GM19372 (cell line): ENCODE measurements around the gene TSC22D3.
"Not testable (repeated sequence)": the region's sequence is repeated elsewhere in the genome, so short reads cannot be mapped to it uniquely, and the experiment has no call there.

Experiments
- ATAC-seq: cut with Tn5 transposase; IDR thresholded peaks from one replicate; pipeline ENCODE4 v1.9.1; 2021; ENCODE audit warnings: mild to moderate bottlenecking, low read depth, moderate library complexity; ENCODE audit not compliant: unreplicated experiment

TSC22D3 gene

DNA sequence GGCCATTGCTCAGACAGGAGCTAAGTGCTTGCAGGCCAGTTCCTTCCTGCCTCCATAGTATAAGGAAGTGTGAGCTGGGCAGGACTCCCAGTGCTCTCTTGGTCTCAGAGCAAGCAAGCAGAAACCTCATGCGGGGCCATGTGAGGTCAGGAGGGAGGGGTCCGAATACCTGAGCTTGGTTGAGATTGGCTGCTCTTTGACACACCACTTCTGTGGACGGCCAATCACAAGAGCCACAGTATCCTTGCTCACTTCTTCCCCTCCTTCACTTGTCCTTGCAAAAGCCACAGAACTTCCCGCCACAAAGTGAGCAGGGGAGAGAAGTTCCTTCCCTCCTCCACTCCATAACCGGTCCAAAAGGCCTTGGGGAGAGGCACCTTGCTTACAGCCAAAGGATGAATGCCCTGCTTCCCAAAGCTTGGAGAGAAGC lies 90.6 kb downstream of the TSC22D3 start:
- peak; percentile 87 for ATAC-seq

DNA sequence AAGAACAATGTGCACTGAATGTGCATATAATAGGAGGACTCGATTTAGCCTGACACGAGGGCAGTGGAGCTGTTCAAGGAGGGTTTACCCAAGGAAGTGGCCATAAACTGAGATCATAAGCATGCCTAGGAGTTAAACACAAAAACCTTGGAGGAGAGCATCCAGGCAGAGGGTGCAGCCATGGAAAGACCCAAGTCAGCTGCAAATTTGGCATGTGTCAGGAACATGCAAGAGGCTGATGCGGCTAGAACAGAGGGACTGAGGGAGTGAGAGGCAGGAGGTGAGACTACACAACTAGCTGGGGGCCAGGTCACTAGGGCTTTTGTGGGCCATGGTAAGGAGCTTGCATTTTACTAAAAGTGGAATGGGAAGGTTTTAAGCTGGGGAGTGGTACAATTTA lies 91.7 kb downstream of the TSC22D3 start:
- ATAC-seq, result no peak

DNA sequence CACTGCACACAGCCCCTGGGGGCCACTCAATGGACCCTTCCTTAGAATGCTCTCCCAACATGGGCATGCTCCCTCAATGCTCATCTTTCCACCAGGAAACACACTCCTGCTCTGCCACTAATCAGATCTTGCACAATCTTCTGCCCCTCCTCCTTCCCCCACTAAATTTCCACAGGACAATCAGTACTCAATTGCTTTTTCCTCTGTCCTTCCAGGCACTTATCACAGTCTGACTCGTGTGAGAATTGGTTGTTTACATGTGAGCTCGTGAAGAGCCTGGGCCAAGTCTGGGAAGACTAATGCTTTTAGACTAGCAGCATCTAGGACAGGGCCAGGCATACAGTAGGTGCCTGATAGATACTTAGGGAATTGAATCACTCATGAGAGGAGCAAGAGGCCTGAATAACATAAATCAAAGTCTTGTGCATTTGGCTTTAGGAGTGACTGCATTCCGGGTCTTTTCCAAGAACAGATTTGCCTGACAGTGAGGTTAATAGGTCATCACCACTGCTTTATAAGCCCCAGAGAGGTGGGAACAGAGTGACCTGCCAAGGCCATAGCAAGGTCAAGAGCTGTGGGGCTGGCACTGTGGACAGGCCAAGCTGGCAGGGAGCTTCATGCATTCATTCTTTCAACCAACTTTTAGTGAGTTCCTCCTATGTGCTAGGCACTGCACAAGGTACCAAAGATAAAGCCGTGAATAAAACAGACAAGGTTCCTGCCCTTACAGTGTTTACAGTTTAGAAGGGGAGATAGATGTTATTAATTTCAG lies 92.3 kb downstream of the TSC22D3 start:
- no peak for ATAC-seq

DNA sequence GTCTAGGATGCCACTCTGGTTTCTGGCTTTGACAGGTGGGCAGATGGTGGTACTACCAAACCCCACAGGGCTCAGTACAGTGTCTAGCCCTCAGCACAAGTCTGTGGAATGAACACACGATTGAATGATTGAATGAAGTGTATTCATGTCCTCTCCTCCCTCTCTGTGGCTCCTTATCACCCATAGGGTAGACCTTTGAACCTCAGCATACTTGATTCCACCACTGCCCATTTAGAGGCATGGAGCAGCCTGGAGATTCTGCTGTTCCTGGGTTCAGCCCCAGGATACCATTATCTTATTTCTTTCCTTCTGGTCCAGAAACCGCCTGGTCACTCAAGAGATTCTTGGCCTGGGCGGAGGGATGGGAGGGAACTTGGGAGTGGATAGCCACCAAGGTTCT lies 93.3 kb downstream of the TSC22D3 start:
- ATAC-seq, result no peak

DNA sequence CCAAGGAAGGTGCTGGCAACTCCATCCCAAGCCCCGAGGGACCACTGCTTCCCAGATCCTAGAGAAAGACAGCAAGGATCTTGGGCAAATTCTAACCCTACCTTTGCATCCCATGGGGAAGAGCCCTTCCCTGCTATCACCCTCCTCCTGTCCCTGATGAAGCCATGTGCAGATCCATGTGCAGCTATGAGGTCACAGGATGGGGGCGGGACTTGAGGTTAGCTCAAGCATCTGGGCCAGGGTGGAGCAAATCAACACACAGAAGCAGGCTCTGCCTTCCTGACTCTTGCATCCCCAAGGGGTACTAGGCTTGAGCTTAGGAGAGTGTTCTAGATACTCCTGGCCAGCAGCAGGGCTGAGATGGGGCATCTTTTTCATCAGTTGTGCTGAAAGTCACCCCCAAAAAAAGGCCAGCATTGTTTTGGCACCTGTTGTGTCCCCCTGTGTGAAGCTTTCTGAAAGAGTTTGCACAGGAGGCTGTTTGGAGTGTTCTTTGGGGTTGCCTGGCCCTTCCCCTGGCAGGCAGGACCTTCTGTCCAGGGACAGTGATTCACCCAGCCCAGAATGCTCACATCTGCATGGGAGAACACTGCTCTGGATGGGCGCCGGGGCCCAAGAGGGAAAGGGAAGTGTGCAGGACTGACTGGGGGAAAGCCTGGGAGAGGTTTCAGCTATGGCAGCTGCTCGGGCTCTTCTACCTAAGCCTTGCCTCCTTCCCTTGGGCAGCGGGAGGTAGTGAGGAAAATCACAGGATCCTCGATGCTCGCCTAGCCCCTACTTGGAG lies 96.4 kb downstream of the TSC22D3 start:
- ATAC-seq, result no peak

DNA sequence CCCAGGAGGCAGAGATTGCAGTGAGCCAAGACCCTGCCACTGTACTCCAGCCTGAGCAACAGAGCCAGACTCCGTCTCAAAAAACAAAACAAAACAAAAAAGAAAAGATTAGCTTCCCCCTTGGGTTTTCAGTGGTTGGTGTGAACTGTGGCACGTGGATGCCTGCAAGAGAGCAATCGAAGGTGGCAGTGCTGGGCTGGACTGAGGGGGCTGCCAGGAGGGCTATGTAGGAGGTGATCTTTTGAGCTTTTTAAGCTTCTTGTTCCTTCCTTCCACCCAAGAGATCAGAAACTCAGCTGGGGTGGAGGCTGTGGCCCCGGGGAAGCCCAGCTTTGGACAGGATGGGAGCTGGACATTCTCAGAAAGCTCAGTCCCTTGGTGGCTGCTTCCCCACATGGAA lies 97.7 kb downstream of the TSC22D3 start:
- no peak for ATAC-seq

DNA sequence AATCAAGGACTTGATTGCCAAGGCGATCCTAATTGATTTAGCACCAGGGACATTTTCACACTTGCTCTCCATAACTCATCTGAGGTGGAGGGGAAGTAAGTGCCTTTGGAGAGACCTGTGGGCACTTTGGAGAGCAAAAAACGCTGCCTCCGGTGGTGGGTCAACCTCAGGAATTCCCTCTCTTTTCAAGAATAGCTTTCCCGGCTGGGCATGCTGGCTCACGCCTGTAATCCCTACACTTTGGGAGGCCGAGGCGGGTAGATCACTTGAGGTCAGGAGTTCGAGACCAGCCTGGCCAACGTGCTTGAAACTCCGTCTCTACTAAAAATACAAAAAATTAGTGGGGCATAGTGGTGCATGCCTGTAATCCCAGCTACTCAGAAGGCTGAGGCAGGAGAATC lies 98.1 kb downstream of the TSC22D3 start:
- ATAC-seq, result no peak

DNA sequence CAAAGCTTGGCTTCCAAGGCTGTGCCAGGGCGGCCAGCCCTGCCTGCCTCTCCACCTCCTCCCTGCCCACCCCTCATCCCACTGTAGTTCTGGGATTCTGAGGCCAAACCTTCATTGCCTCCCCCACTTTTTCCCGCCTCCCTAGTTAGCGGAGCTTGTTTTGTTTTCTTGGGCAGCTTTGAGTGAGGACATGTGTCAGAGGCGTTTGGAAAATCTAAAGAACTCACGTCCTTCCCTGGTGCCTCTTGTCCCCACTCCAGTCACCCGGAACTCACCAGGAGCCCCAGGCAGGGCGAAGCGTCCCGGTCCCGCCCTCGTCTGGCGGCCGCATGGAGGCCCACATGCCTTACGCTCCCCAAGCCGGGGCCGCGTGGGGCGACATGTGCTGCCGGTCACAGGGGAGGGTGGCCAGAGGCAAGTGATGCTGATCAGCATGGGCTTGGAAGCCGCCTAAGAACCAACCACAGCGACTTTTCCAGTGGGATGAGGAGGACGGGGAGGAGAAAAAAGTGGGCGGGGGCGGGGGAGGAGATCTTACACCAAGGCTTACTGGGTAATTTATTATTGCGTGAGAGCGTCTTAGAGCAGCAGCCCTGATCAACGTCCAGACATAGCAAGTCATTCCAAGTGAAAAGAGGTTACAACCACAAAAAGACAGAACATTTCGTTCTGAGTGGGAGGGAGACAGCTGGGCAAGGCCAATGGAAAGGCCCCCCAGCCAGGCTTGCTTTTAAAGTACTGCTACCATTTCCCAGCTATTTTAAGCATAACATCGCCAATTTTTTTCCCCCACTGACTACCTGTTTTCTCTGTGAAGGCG lies 98.8 kb downstream of the TSC22D3 start:
- no peak for ATAC-seq

DNA sequence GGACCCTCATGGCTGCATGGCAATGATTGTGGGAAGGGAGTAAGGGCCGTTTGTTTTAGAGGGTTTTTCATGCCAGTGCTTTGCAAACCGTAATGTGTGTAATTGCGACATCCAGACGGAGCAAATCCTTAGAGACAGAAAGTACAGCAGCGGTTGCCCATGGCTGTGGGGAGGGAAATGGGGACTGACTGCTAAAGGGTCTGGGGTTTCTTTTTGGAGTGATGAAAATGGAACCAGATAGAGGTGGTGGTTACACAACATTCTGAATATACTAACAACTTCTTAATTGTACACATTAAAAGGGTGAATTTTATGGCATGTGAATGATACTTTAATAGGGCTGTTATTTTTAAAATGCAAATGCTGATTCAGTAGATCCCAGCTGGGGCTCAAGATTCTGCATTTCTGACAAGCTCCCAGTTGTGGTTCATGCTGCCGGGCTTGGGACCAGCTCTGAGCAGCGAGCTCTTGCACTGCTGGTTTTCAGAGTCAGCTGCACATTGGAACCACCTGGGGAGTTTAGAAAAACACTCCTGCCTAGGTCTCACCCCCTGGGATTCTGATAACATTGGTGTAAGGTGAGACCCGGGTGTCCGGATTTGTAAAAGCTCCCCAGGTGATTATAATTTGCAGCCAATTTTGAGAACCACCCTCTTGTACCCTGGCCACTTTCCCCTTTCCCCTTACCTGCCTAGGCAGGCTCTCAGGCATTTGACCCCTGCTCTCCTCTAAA lies 99.6 kb downstream of the TSC22D3 start:
- no peak for ATAC-seq

DNA sequence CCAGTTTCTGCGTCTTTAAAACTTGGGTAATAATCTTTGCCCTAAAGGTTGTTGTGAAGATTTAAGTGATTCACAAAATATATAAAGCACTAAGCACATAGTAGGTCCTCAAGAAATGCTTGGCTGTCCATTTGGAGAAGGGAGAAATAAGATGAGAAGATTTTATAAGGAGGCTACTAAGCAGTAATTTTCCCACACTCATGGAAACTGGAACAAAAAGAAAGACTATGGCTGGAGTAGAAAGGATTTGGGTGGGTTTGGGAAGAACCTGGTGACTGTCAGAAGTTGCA lies 100.3 kb downstream of the TSC22D3 start:
- no peak for ATAC-seq

DNA sequence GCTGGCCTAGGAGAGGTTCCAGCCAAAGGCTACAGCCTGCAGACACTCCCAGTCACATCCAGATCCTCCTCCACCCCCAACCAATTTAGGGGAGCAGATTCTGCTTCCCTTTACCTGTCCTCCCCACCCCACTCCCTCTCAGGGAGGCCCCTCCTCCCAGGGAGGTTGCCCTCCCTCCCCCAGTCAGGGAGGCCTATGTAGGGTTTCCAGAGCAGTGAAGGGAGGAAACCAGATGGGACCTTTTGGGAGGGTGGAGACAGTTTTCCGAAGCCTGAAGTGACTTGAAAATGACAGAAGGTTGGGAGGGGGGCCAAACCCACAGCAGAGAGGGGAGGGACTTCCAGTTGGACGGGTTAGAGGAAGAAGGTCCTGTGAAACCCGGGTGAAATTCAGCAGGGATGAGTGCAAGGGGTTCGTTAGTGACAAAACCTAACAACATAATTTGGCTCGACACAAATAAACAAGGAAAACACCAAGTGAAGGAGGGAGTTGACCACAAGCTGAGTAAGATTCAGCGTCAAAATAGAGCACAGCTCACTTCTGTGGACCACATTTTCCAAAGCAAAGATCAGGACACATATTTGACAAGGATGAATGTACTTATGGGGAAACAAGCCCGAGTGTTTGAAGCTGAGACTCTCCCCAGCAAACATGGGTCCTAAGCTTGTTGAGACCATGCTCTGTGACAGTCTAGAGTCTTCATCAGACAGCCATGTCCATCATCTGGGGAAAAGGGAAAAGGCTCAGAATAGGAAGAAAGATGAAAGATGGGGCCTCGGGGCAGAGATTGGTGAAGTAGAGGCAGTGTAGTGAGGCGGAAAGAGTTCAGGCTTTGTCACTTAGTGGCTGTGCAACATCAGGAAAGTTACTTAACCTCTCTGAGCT lies 100.9 kb downstream of the TSC22D3 start:
- peak; percentile 8 for ATAC-seq

DNA sequence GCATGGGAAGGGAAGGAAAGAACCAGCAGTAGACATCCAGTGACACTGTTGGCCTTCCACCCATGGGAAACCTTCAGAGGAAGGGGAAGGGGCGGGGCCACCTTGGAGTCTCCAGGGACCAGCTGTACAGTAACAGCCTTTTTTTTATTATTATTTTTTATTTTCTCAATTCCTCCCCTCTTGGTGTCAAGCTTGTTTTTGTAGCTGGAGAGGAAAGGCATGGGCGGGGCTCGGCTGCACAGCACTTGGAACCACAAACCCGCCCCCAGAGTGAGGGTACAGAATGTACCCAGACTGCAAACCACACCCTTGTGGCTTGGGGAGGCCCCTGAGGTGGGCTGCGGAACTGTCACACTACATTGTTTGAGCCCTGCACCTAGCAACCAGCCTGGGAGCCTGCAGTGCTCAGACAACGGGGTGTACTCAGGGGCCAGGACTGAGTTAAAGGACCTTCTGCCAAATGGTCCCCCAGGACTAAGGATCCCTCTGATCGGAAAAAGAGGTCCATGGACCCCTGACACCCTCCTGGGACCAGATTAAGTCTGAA lies 101.6 kb downstream of the TSC22D3 start:
- ATAC-seq, result peak; percentile 77

DNA sequence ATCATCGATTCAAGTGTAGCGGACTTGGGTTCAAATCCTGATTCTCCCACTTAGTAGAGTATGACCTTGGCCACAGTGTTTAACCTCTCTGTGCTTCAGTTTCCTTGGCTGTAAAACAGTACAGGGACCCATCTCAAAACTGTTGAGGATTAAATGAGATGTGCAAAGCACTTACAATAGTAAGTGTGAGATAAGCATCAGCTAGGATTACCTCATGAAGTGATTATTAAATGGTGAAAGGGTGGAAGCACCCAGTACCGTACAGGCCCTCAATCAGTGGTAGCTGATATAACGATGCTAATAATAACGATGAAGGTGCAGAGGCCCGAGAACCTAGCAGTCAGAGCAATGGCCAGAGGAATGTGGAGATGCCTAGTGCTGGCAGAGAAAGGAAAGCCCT lies 102.2 kb downstream of the TSC22D3 start:
- no peak for ATAC-seq

DNA sequence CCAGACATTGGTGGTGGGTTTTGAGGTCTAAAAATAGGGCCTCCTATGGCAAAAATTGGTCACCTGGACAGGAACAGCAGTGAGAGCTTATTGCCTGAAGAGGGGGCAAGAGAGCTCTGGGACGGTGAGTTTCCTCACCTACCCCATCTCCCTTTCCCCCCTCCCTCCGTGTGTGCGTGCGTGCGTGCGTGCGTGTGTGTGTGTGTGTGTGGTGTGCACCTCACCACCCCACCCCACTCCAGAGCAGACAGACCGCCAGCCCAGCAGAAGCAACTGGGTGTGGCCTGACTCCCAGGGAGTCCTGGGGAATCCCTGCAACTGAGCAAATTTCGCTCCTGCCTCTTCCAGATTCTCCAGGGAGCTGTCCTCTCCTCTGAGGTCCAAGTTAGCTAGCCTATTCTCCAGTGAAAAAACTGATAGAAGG lies 102.6 kb downstream of the TSC22D3 start:
- ATAC-seq, result no peak

DNA sequence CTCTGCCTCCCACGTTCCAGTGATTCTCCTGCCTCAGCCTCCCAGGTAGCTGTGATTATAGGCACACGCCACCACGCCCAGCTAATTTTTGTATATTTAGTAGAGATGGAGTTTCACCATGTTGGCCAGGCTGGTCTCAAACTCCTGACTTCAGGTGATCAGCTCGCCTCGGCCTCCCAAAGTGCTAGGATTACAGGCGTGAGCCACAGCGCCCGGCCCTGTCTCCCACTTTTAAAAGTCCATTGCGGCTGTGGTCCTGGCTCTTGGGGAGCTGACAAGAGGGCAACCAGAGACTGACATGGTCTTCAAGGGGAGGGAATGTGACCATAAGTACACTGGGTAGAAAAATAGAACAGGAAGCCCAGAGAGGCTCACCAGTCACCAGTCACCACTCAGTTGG lies 104.3 kb downstream of the TSC22D3 start:
- not testable (repeated sequence) for ATAC-seq

DNA sequence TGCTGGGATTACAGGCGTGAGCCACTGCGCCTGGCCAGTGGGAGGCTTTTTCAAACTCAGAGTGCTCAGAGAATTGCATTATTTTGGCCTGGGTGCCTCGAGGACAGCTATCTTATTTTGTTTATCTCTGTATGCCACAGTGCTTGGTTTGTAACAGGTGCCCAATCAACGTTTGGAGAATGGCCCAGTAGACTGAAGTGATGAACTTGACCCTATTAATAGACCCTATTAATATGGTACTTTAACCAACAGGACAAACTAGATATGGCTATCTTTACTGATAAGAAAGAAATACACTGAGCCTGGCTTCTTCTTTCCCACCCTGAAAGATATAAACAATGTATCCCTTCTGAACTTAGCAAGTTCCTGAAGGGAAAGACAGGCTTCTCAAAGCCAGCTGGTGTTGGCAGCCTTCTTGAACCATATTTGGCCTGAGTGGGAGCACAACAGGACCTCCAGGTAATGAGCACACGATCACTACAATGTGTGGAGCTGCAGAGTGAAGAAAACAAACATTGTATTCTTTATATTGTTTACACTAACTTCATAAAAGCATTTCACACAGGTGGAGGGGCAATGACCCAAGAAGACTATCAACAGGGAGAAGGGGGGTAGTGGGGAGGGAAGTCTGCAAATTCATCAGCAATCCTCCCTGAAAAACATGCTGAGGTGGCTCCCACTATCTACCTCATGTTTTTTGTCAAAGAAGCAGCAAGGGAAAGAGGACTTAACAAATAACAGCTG lies 105.5 kb downstream of the TSC22D3 start:
- no peak for ATAC-seq

DNA sequence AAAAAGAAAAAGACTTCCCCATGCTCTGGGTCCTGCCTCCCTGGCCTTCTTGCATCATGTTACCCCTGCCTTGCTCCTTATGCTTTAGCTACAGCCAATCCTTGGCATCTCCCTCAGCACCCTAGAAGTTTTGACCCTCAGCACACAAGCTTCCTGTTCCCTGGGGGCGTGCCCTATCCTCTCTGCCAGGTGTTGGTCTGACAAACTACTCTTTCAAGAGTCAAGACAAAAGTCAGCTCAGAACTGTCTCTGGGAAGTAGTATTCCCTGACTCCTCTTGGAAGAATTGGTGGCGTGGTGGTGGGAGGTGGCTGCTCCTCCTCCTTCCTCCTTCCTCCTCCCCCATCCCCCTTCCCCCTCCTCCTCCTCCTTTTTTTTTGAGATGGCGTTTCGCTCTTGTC lies 106.3 kb downstream of the TSC22D3 start:
- no peak for ATAC-seq

DNA sequence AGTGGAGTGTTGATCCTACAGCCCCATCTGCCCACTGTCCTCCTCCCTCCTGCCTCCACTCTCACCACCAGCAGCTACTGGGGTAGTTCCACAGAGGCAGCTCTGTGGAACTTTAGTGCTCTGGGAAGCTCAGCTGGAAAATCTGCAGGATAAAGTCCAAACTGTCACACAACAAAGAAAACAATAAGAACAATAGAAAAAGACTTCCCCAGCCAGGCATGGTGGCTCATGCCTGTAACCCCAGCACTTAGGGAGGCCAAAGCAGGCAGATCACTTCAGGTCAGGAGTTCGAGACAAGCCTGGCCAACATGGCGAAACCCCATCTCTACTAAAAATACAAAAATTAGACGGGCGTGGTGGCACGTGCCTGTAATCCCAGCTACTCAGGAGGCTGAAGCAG lies 106.9 kb downstream of the TSC22D3 start:
- ATAC-seq, result not testable (repeated sequence)

DNA sequence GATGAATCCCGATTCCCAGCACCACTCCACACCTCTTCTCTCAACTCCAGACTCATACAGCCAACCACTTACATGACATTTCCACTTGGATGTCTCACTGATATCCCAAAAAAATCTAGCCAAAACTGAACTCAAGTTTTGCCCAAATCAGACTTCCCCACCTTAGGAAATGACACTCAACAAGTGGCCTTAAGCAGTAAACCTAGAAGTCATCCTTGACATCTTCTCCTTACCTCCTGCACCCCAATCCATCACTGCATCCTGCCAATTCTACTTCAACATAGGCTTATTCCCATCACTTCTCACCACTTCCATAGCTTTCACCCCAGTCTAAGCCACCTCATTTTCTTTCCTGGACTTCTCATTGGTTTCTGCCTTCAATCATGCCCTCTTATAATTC lies 108.2 kb downstream of the TSC22D3 start:
- ATAC-seq, result no peak
